ENCODE data around the gene MBD3L3.
"Not testable (repeated sequence)": the region's sequence is repeated elsewhere in the genome, so short reads cannot be mapped to it uniquely, and the experiment has no call there.

Gene MBD3L3

GRCh38 chr19:7040079-7040478 lies 18.4 kb downstream of the MBD3L3 start, which contains the start of gene MBD3L4:
TSS of gene MBD3L4 (minus strand) at chr19:7040179. CDS start at chr19:7040144, 35 bp downstream.
- H3K36me3 Mint-ChIP-seq (ENCODE audit: low read depth); H3K4me1 Mint-ChIP-seq (ENCODE audit: low read depth); H3K9me3 Mint-ChIP-seq; H3K27me3 Mint-ChIP-seq; H3K27ac Mint-ChIP-seq; DNase-seq; H3K4me3 Mint-ChIP-seq: not testable (repeated sequence)

DNA sequence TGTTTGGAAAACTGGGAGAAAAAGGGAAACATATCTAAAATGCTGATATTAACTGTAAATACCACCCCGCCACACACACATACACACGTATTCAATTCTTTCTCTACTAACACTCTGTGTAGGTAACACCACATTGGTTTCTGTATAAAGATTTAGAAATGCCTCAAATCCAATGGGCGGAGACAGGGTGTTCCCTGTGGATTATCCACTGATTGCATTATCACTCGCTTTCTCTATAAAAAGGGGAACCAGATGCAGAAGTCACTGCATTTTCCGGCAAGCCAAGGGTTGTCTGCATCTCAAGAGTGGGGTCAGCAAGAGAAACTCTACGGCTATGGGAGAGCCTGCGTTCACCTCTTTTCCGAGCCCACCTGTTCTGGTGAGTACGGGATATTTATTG lies 28.2 kb downstream of the MBD3L3 start, which contains the start of gene MBD3L5:
Gene MBD3L5 (plus strand): TSS at position 301 of the 400 bp plus-strand sequence. CDS start 34 bp downstream, at position 335.
- not testable (repeated sequence) for H3K36me3 Mint-ChIP-seq (ENCODE audit: low read depth); DNase-seq; H3K27ac Mint-ChIP-seq; H3K27me3 Mint-ChIP-seq; H3K4me3 Mint-ChIP-seq; H3K4me1 Mint-ChIP-seq (ENCODE audit: low read depth); H3K9me3 Mint-ChIP-seq

GRCh38 chr19:7028790-7029189 lies 29.7 kb downstream of the MBD3L3 start:
- not testable (repeated sequence) for H3K36me3 Mint-ChIP-seq (ENCODE audit: low read depth); H3K27me3 Mint-ChIP-seq; H3K4me3 Mint-ChIP-seq; DNase-seq; H3K4me1 Mint-ChIP-seq (ENCODE audit: low read depth); H3K9me3 Mint-ChIP-seq; H3K27ac Mint-ChIP-seq

GRCh38 chr19:7021331-7021730 lies 37.1 kb downstream of the MBD3L3 start, which contains the start of gene MBD3L2B:
TSS of gene MBD3L2B (minus strand) at chr19:7021431. CDS start at chr19:7021397, 34 bp downstream.
- not testable (repeated sequence) for H3K4me1 Mint-ChIP-seq (ENCODE audit: low read depth); H3K27me3 Mint-ChIP-seq; H3K27ac Mint-ChIP-seq; H3K36me3 Mint-ChIP-seq (ENCODE audit: low read depth); H3K9me3 Mint-ChIP-seq; H3K4me3 Mint-ChIP-seq; DNase-seq

DNA sequence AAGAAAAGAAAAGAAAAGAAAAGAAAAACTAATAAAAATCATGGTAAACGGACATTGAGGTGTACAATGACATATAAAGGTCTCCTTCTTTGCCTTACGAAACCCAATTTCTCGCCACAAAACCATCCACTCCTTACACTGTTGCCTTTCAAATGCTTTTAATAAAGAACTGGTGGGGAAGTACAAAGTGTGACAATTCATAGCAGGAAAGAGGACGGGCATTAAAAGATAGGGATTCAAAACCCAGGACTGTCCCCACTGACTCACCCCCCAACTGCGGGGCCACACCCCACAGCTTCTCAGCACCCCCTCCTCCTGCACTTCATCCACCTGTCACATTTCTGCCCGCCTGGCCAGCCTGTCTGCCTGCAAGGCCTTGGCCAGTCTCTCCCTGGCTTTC lies 39.6 kb downstream of the MBD3L3 start:
- Mint-ChIP-seq H3K36me3 (ENCODE audit: low read depth) (no peaks in the 10 kb centered on the region), H3K27me3 (no peaks in the 10 kb centered on the region), H3K9me3 (peaks cover under 1% of the 10 kb centered on the region), H3K4me1 (ENCODE audit: low read depth) (peaks cover 9% of the 10 kb centered on the region), H3K4me3 (no peak overlapping the region), H3K27ac (no peak overlapping the region)
- DNase-seq = no peak

DNA sequence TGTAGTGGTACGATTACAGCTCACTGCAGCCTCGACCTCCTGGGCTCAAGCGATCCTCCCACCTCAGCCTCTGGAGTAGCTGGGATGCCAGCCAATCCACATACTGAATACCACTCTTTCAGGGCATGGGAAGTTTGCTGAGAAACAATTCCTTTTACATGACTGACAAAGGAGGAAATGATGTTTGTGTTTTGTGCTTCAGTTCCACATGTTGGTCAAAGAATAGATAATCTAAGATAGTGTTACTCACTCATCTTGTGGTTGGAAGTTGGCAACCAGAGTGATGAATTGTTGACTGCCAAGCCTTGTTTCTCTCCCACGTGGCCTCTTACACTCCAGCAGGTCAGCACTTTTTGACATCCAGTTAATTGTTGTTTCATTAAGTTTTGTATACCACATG lies 44.8 kb downstream of the MBD3L3 start:
- peak overlapping the region; percentile 74 for H3K27ac Mint-ChIP-seq
- H3K4me3 Mint-ChIP-seq = no peak overlapping the region
- peaks cover 9% of the 10 kb centered on the region for H3K9me3 Mint-ChIP-seq
- DNase-seq = no peak
- H3K4me1 Mint-ChIP-seq (ENCODE audit: low read depth) = peaks cover 46% of the 10 kb centered on the region
- peaks cover 2% of the 10 kb centered on the region for H3K36me3 Mint-ChIP-seq (ENCODE audit: low read depth)
- H3K27me3 Mint-ChIP-seq = no peaks in the 10 kb centered on the region

- Mint-ChIP-seq H3K36me3 (ENCODE audit: low read depth) (peaks cover 2% of the 10 kb centered on the region), H3K4me3 (no peak overlapping the region), H3K4me1 (ENCODE audit: low read depth) (peaks cover 65% of the 10 kb centered on the region), H3K27me3 (no peaks in the 10 kb centered on the region), H3K27ac (peak overlapping the region; percentile 83), H3K9me3 (peaks cover 14% of the 10 kb centered on the region)
- no peak for DNase-seq
These were observed 47.5 kb downstream of the MBD3L3 start for GRCh38 chr19:7010722-7011593.

GRCh38 chr19:7007859-7008258 lies 50.6 kb downstream of the MBD3L3 start:
- Mint-ChIP-seq H3K27me3 (no peaks in the 10 kb centered on the region), H3K36me3 (ENCODE audit: low read depth) (peaks cover 2% of the 10 kb centered on the region), H3K9me3 (peaks cover 12% of the 10 kb centered on the region), H3K4me1 (ENCODE audit: low read depth) (peaks cover 56% of the 10 kb centered on the region), H3K4me3 (no peak overlapping the region), H3K27ac (no peak overlapping the region)
- DNase-seq = no peak

All from activated T-cell treated with anti-CD3 and anti-CD28 coated beads, Interleukin-2, amount 50 U/mL, for 24 hours (primary cell).